ENCODE measurements around the gene BMP10.

DNA sequence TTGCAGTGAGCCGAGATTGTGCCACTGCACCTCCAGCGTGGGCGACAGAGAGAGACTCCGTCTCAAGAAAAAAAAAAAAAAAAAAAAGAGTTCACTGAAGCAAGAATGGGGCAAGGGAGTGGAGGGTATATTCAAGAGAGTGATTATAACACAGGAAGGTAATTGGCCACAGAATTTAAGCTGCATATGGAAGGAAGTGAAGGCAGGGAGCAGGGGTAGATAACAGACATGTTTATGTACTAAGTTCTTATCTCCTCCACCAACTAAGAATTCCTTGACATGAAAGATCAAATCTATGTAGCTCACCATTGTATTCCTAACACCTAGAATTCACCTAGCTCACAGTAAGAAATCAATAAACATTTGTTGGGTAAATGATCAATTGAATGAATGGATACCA, 44.2 kb upstream of the BMP10 start:
- no peak for TF ChIP-seq POLR2A (IDR thresholded peaks at IDR 0.05; ENCODE audit: control extremely low read depth in 1 of 2, low read depth in 2 of 2, low read length in 2 of 2)
- TF ChIP-seq ASH2L (IDR thresholded peaks at IDR 0.05; ENCODE audit: low read length) = no peak
- TF ChIP-seq, protein P1, sequence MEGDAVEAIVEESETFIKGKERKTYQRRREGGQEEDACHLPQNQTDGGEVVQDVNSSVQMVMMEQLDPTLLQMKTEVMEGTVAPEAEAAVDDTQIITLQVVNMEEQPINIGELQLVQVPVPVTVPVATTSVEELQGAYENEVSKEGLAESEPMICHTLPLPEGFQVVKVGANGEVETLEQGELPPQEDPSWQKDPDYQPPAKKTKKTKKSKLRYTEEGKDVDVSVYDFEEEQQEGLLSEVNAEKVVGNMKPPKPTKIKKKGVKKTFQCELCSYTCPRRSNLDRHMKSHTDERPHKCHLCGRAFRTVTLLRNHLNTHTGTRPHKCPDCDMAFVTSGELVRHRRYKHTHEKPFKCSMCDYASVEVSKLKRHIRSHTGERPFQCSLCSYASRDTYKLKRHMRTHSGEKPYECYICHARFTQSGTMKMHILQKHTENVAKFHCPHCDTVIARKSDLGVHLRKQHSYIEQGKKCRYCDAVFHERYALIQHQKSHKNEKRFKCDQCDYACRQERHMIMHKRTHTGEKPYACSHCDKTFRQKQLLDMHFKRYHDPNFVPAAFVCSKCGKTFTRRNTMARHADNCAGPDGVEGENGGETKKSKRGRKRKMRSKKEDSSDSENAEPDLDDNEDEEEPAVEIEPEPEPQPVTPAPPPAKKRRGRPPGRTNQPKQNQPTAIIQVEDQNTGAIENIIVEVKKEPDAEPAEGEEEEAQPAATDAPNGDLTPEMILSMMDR (IDR thresholded peaks at IDR 0.05; ENCODE audit: control extremely low read depth in 1 of 3, insufficient read depth in 1 of 3, low read depth in 1 of 3, low read length in 3 of 3) = no peak
- no peak for TF ChIP-seq EZH2 (IDR thresholded peaks at IDR 0.05; ENCODE audit: low read depth, low read length, severe bottlenecking)
- TF ChIP-seq POLR2AphosphoS5 (IDR thresholded peaks at IDR 0.05; ENCODE audit: low read depth, low read length) = no peak
- no peak for TF ChIP-seq JUND (IDR thresholded peaks at IDR 0.05; ENCODE audit: low read length)
- no peak for TF ChIP-seq RFX5 (IDR thresholded peaks at IDR 0.05; ENCODE audit: borderline replicate concordance, low read depth, low read length)
- TF ChIP-seq NRF1 (IDR thresholded peaks at IDR 0.05; ENCODE audit: low read depth, low read length) = no peak
- no peak for TF ChIP-seq CEBPB (IDR thresholded peaks at IDR 0.05; ENCODE audit: low read depth, low read length)
